GM12878 (cell line): ENCODE measurements around the gene SORBS2. TPM values are rescaled to one million over a fixed set of nuclear protein-coding genes. Genes with fewer than 3 reads are reported as not detected.

Experiments used
- ATF3 ChIP-seq: IDR thresholded peaks from 2 replicates; pipeline ENCODE4 v1.6.1; 2011; ENCODE audit warnings: low read depth, mild to moderate bottlenecking, low read length, moderate library complexity, borderline replicate concordance; ENCODE audit errors: extremely low read depth
- ATF7 ChIP-seq: fragments of 450-650 bp; IDR thresholded peaks from 2 replicates; pipeline ENCODE4 v1.6.1; 2016; ENCODE audit warnings: low read depth, mild to moderate bottlenecking
- CREB1 ChIP-seq: IDR thresholded peaks from 2 replicates; pipeline ENCODE4 v1.6.1; 2012; ENCODE audit warnings: low read depth, mild to moderate bottlenecking, inconsistent platforms
- E2F8 ChIP-seq: fragments of 450-650 bp; IDR thresholded peaks from 2 replicates; pipeline ENCODE4 v1.6.1; 2018; ENCODE audit warnings: mild to moderate bottlenecking, low read depth, moderate library complexity; ENCODE audit not compliant: partially characterized antibody
- EP300 ChIP-seq, 2 experiments: fragments of 150-350 bp in 1 of 2; IDR thresholded peaks; 2 replicates each; pipeline ENCODE4 v1.6.1; 2011 to 2012; ENCODE audit warnings: low read depth in 2 of 2, low read length in 2 of 2, borderline replicate concordance in 1 of 2, improper control_type of control experiment in 1 of 2, inconsistent platforms in 1 of 2; ENCODE audit not compliant: control insufficient read depth in 1 of 2
- EZH2 ChIP-seq: IDR thresholded peaks from 2 replicates; pipeline ENCODE4 v1.6.1; 2012; ENCODE audit warnings: low read depth, mild to moderate bottlenecking, control low read depth, inconsistent platforms, low read length, borderline replicate concordance; ENCODE audit not compliant: control insufficient read depth
- MEF2A ChIP-seq: IDR thresholded peaks from 2 replicates; pipeline ENCODE4 v1.6.1; 2011; ENCODE audit warnings: low read depth, mild to moderate bottlenecking, low read length, moderate library complexity; ENCODE audit not compliant: insufficient read depth
- MYC ChIP-seq: IDR thresholded peaks from 2 replicates; pipeline ENCODE4 v1.6.1; 2011; ENCODE audit warnings: mild to moderate bottlenecking, low read length, moderate library complexity, inconsistent platforms; ENCODE audit not compliant: insufficient read depth, insufficient replicate concordance, insufficient read length, severe bottlenecking
- RAD51 ChIP-seq: fragments of 450-650 bp; IDR thresholded peaks from 2 replicates; pipeline ENCODE4 v1.6.1; 2016; ENCODE audit warnings: moderate library complexity, mild to moderate bottlenecking, inconsistent platforms
- REST ChIP-seq: IDR thresholded peaks from 2 replicates; pipeline ENCODE4 v1.6.1; 2012; ENCODE audit warnings: mild to moderate bottlenecking, low read depth, low read length
- TCF12 ChIP-seq: IDR thresholded peaks from 2 replicates; pipeline ENCODE4 v1.6.1; 2011; ENCODE audit warnings: low read depth, mild to moderate bottlenecking, low read length
- YBX1 ChIP-seq: fragments of 450-650 bp; IDR thresholded peaks from 2 replicates; pipeline ENCODE4 v1.6.1; 2016; ENCODE audit warnings: antibody characterized with exemption
- ZNF24 ChIP-seq: fragments of 450-650 bp; IDR thresholded peaks from 2 replicates; pipeline ENCODE4 v1.6.1; 2017; ENCODE audit warnings: antibody characterized with exemption, mild to moderate bottlenecking
- polyA plus RNA-seq, 11 experiments: library from polyadenylated mRNA; depleted of rRNA in 4 of 11; unstranded in 6 of 11; stranded (reverse) in 5 of 11; fragments of >200 nt; fragmentation: Nextera tagmentation in 4 of 11; fragmentation: Illumina TruSeq in 1 of 11; extraction: Ambion mirVana in 4 of 11; extraction: Trizol in 1 of 11; gene quantifications; 1 replicate in 1 of 11; 2 replicates in 10 of 11; pipeline versions ENCODE4 v1.2.1 to v1.2.3, GENCODE V29; 2011 to 2016; ENCODE audit warnings: inconsistent platforms in 2 of 11, missing spikeins in 2 of 11, low read depth in 1 of 11
- total RNA-seq, 4 experiments: library from RNA; depleted of rRNA in 3 of 4; stranded (reverse); fragments of >200 nt in 3 of 4; fragmentation: Illumina TruSeq in 1 of 4; extraction: Trizol in 1 of 4; gene quantifications; 2 replicates each; pipeline versions ENCODE4 v1.2.1 to v1.2.3, GENCODE V29; 2013 to 2021

SORBS2 gene
- total and polyA plus RNA-seq, 10 of the 15 experiments (the other 5 are each of a cell fraction or from before 2014, with no cell fraction given) = 0.06 to 3.0 (median 0.79) TPM

- no peak for TF ChIP-seq ATF3
- TF ChIP-seq EP300 (IDR thresholded peaks at IDR 0.05; ENCODE audit: borderline replicate concordance in 1 of 2, control insufficient read depth in 1 of 2, low read depth in 2 of 2, low read length in 2 of 2) = no peak
- no peak for TF ChIP-seq ZNF24
- no peak for TF ChIP-seq CREB1
- TF ChIP-seq MEF2A = no peak
- no peak for TF ChIP-seq EZH2
- no peak for TF ChIP-seq YBX1
- TF ChIP-seq REST = no peak
- no peak for TF ChIP-seq TCF12
- no peak for TF ChIP-seq RAD51
- no peak for TF ChIP-seq ATF7
- TF ChIP-seq E2F8 = no peak
- no peak for TF ChIP-seq MYC
- TF ChIP-seq, all 136 proteins: peak for 0
These were observed 25.6 kb upstream of the SORBS2 start (continued) for GRCh38 chr4:185837415-185838103.
